HepG2 (cell line): ENCODE data around the gene AGPAT2. TPM values are rescaled to one million over a fixed set of nuclear protein-coding genes. Genes with fewer than 3 reads are reported as not detected.

Source experiments
- ATAC-seq: fragments of 200-7000 bp; cut with Tn5 transposase; 3 replicates; pipeline ENCODE4 v1.9.1; 2020; ENCODE audit warnings: mild to moderate bottlenecking, moderate library complexity
- BruUV-seq: library from RNA; stranded (reverse); fragments of 400-500 nt; replicated peaks from 2 replicates; lab custom pipeline; 2021; lab: Mats Ljungman, UMichigan
- CTCF ChIA-PET: fragments of 300-600 bp; formaldehyde crosslinking; extraction: SDS; loops from one replicate; lab custom pipeline; 2021; ENCODE audit warnings: low total read pairs, inconsistent platforms, low intra/inter-chr PET ratio; lab: Yijun Ruan, JAX
- POLR2A ChIA-PET: fragments of 350-600 bp; sonication (Branson Sonifier 250); formaldehyde crosslinking; loops from one replicate; lab custom pipeline; 2020; ENCODE audit warnings: antibody characterized with exemption, inconsistent platforms; lab: Yijun Ruan, JAX
- DNase-seq: peaks from one replicate; pipeline ENCODE4 v3.0.0-alpha.2; 2015; ENCODE audit warnings: low spot score
- FAIRE-seq: peaks from 3 replicates; lab custom pipeline; 2011; peaks lifted over from hg19 to GRCh38; lab: Jason Lieb, UNC
- H2AFZ ChIP-seq: one replicate; pipeline ENCODE4 v1.6.1; 2011; ENCODE audit warnings: low read length, inconsistent platforms
- H3K27ac ChIP-seq: fragments of 300-600 bp; 3 replicates; pipeline ENCODE4 v1.8.0; 2011; ENCODE audit warnings: mixed run types, mild to moderate bottlenecking, mixed read lengths, low read length, inconsistent platforms; ENCODE audit not compliant: insufficient read depth; ENCODE audit errors: extremely low read length
- H3K27me3 ChIP-seq, 2 experiments: fragments of 200-600 bp in 1 of 2; 2 replicates in 1 of 2; 3 replicates in 1 of 2; pipeline versions ENCODE4 v1.6.0 to v1.8.0; 2011; ENCODE audit warnings: low read length in 2 of 2, mild to moderate bottlenecking in 2 of 2, moderate library complexity in 2 of 2, inconsistent platforms in 1 of 2; ENCODE audit not compliant: insufficient read depth in 2 of 2, control insufficient read depth in 1 of 2
- H3K36me3 ChIP-seq, 2 experiments: fragments of 200-600 bp in 1 of 2; replicated peaks in 1 of 2; 2 replicates in 1 of 2; 3 replicates in 1 of 2; pipeline versions ENCODE4 v1.5.1 to v1.8.0; 2011; ENCODE audit warnings: low read length in 2 of 2, inconsistent platforms in 1 of 2; ENCODE audit not compliant: insufficient read depth in 2 of 2, control insufficient read depth in 1 of 2
- H3K4me1 ChIP-seq: 2 replicates; pipeline ENCODE4 v1.5.1; 2012; ENCODE audit warnings: low read length, inconsistent platforms; ENCODE audit not compliant: insufficient read depth
- H3K4me2 ChIP-seq: 2 replicates; pipeline ENCODE4 v1.6.0; 2011; ENCODE audit warnings: low read depth, low read length, inconsistent platforms
- H3K4me3 ChIP-seq, 3 experiments: fragments of 200-600 bp in 1 of 3; sonication (generic), shearing (Covaris generic) in 1 of 3; replicated peaks in 1 of 3; 2 replicates each; pipeline ENCODE4 v1.5.1; 2011 to 2016; ENCODE audit warnings: low read length in 3 of 3, inconsistent platforms in 2 of 3, low read depth in 2 of 3, mild to moderate bottlenecking in 2 of 3, control low read depth in 1 of 3, mixed read lengths in 1 of 3; ENCODE audit not compliant: insufficient read depth in 1 of 3
- H3K79me2 ChIP-seq: one replicate; pipeline ENCODE4 v1.6.1; 2011; ENCODE audit warnings: low read length, inconsistent platforms; ENCODE audit not compliant: insufficient read depth
- H3K9ac ChIP-seq: 2 replicates; pipeline ENCODE4 v1.6.0; 2011; ENCODE audit warnings: mild to moderate bottlenecking, low read depth, low read length, inconsistent platforms; ENCODE audit not compliant: insufficient read depth
- H3K9me3 ChIP-seq: 2 replicates; pipeline ENCODE4 v1.5.1; 2012; ENCODE audit warnings: mild to moderate bottlenecking, low read length
- H4K20me1 ChIP-seq: 2 replicates; pipeline ENCODE4 v1.6.0; 2011; ENCODE audit warnings: inconsistent platforms, mild to moderate bottlenecking, low read length, moderate library complexity; ENCODE audit not compliant: insufficient read depth
- HIC2 ChIP-seq: sonication (generic); formaldehyde crosslinking; IDR thresholded peaks from 2 replicates; pipeline ENCODE4 v1.9.0; 2022; ENCODE audit warnings: low read depth, missing genetic modification reagents
- KMT2B ChIP-seq: IDR thresholded peaks from 2 replicates; pipeline ENCODE4 v1.6.1; 2016; ENCODE audit warnings: missing genetic modification reagents, missing compliant biosample characterization
- LBX2 ChIP-seq: sonication (generic); formaldehyde crosslinking; IDR thresholded peaks from 2 replicates; pipeline ENCODE4 v1.5.0; 2020; ENCODE audit warnings: missing genetic modification reagents, mild to moderate bottlenecking, borderline replicate concordance
- MED8 ChIP-seq: sonication (generic); formaldehyde crosslinking; IDR thresholded peaks from 2 replicates; pipeline ENCODE4 v1.8.1; 2023; ENCODE audit warnings: mild to moderate bottlenecking, missing genetic modification reagents; ENCODE audit not compliant: insufficient replicate concordance
- SP1 ChIP-seq, 2 experiments: fragments of 450-650 bp in 1 of 2; sonication (generic) in 1 of 2; formaldehyde crosslinking in 1 of 2; IDR thresholded peaks; 2 replicates each; pipeline versions ENCODE4 v1.4.0 to v1.6.1; 2016 to 2020; ENCODE audit warnings: missing genetic modification reagents in 1 of 2
- ZBTB8A ChIP-seq: sonication (generic); formaldehyde crosslinking; IDR thresholded peaks from 2 replicates; pipeline ENCODE4 v1.4.0; 2020; ENCODE audit warnings: mild to moderate bottlenecking, low read depth, missing genetic modification reagents, borderline replicate concordance
- ZNF770 ChIP-seq: sonication (generic); formaldehyde crosslinking; IDR thresholded peaks from 2 replicates; pipeline ENCODE4 v1.5.0; 2020; ENCODE audit warnings: mild to moderate bottlenecking, missing genetic modification reagents
- WGBS: methylation state at CpG from one replicate; pipeline ENCODE4 v1.1.6; 2017; ENCODE audit warnings: low lambda C conversion rate; 5-methylcytosine and 5-hydroxymethylcytosine counted together
- in situ Hi-C: cut with HindIII; loops from 2 replicates; pipeline ENCODE4 v1.10.0; 2017; ENCODE audit warnings: low pct_unique_long_range_greater_than_20kb; ENCODE audit not compliant: extremely low pct_ligation_motif_present
- intact Hi-C: fragments of 100-400 bp; cut with micrococcal nuclease; formaldehyde crosslinking; loops from one replicate; pipeline ENCODE4 v1.10.0; 2022; ENCODE audit not compliant: unreplicated experiment
- polyA plus RNA-seq, 8 experiments: library from polyadenylated mRNA; depleted of rRNA in 3 of 8; stranded (reverse) in 7 of 8; unstranded in 1 of 8; fragments of >200 nt; fragmentation: Illumina TruSeq in 4 of 8; extraction: Trizol in 4 of 8; gene quantifications; 2 replicates each; pipeline versions ENCODE4 v1.2.1 to v1.2.3, GENCODE V29; 2011 to 2016; ENCODE audit warnings: low read depth in 4 of 8, missing spikeins in 1 of 8, mixed read lengths in 1 of 8; ENCODE audit not compliant: insufficient read depth in 1 of 8
- total RNA-seq, 5 experiments: library from RNA; depleted of rRNA; stranded (reverse); fragments of >200 nt; fragmentation: Illumina TruSeq; extraction: Trizol; gene quantifications; 2 replicates each; pipeline ENCODE4 v1.2.3, GENCODE V29; 2016; ENCODE audit warnings: low read depth in 1 of 5

The AGPAT2 gene
- total and polyA plus RNA-seq, 2 of the 13 experiments (the other 11 are each of a cell fraction or from before 2014, with no cell fraction given), result 3.9 to 25.8 TPM

- TF ChIP-seq MED8 (CRISPR knock-in tag) (no peak), LBX2 (CRISPR knock-in tag) (no peak)
- TF ChIP-seq, all 625 proteins: peak for 8
Observed at GRCh38 chr9:136657974-136658848, 29.0 kb downstream of the AGPAT2 start (continued).

GRCh38 chr9:136656795-136657611 is 30.3 kb downstream of the AGPAT2 start:
- Histone ChIP-seq H3K4me3 (no peak overlapping the region), H3K9me3 (no peaks in the 10 kb centered on the region), H3K4me1 (peaks cover 28% of the 10 kb centered on the region), H4K20me1 (no peaks in the 10 kb centered on the region), H3K27ac (no peak overlapping the region), H3K9ac (no peak overlapping the region), H3K27me3 (peaks cover 42 to 90% of the 10 kb centered on the region in 2 experiments), H3K4me2 (no peak overlapping the region), H3K79me2 (no peaks in the 10 kb centered on the region), H2AFZ (no peak overlapping the region), H3K36me3 (no peaks in the 10 kb centered on the region)
- CTCF ChIA-PET, result no interaction called here
- WGBS, result 24% methylated on average over 24 of the region's 37 CpGs
- TF ChIP-seq ZNF770 (CRISPR knock-in tag), result no peak
- no peak for TF ChIP-seq SP1 (IDR thresholded peaks at IDR 0.05)
- TF ChIP-seq SP1 (CRISPR knock-in tag; IDR thresholded peaks at IDR 0.05), result no peak
- no peak for TF ChIP-seq KMT2B (CRISPR knock-in tag)
- TF ChIP-seq ZBTB8A (CRISPR knock-in tag), result no peak
- TF ChIP-seq HIC2 (CRISPR knock-in tag), result no peak
- FAIRE-seq, result no peak
- no peak for ATAC-seq
- no TSS peak for BruUV-seq
- no peak for DNase-seq
- in situ Hi-C loops (no loop called here), intact Hi-C loops (no loop called here)
- POLR2A ChIA-PET, result no interaction called here
